B cell (primary cell): ENCODE data around the gene GLUD1. TPM values are rescaled to one million over a fixed set of nuclear protein-coding genes. Genes with fewer than 3 reads are reported as not detected.
"Not testable (repeated sequence)": the region's sequence is repeated elsewhere in the genome, so short reads cannot be mapped to it uniquely, and the experiment has no call there.

ENCODE experiments used
- ATAC-seq: fragments of 200-7000 bp; cut with Tn5 transposase; one replicate; pipeline ENCODE4 v1.10.0; 2021; ENCODE audit warnings: low read depth, mild to moderate bottlenecking, moderate number of reproducible peaks, moderate library complexity
- CTCF ChIA-PET: fragments of 350-600 bp; sonication (Branson Sonifier 250); formaldehyde crosslinking; loops from one replicate; lab custom pipeline; 2021; ENCODE audit warnings: antibody characterized with exemption, inconsistent platforms; lab: Charles Lee
- POLR2A ChIA-PET: fragments of 350-600 bp; sonication (Branson Sonifier 250); formaldehyde crosslinking; loops from one replicate; lab custom pipeline; 2021; ENCODE audit warnings: antibody characterized with exemption; lab: Charles Lee
- DNase-seq: peaks from one replicate; pipeline ENCODE4 v3.0.0; 2013
- H2AFZ ChIP-seq: 2 replicates; pipeline ENCODE4 v1.6.1; 2012; ENCODE audit warnings: mild to moderate bottlenecking, low read depth, low read length; ENCODE audit not compliant: insufficient read depth, poor library complexity, severe bottlenecking
- H3K27ac ChIP-seq, 2 donors: 1 replicate in 1 of 2; 2 replicates in 1 of 2; pipeline ENCODE4 v1.5.1; 2012 to 2013; ENCODE audit warnings: low read length in 2 of 2, mild to moderate bottlenecking in 2 of 2, moderate library complexity in 1 of 2
- H3K27me3 ChIP-seq, 4 experiments: fragments of 200-600 bp in 1 of 4; sonication (generic) in 1 of 4; replicated peaks in 1 of 4; 1 replicate in 2 of 4; 2 replicates in 2 of 4; pipeline versions ENCODE4 v1.6.1 to v1.7.0; 2013 to 2016; ENCODE audit warnings: low read length in 3 of 4, mild to moderate bottlenecking in 2 of 4, mixed read lengths in 1 of 4, moderate library complexity in 1 of 4; ENCODE audit not compliant: insufficient read depth in 4 of 4, control insufficient read depth in 3 of 4; ENCODE audit errors: control extremely low read depth in 1 of 4
- H3K36me3 ChIP-seq, 2 experiments: replicated peaks in 1 of 2; 1 replicate in 1 of 2; 2 replicates in 1 of 2; pipeline versions ENCODE4 v1.6.1 to v1.7.1; 2013; ENCODE audit warnings: low read length in 1 of 2; ENCODE audit not compliant: insufficient read depth in 2 of 2, control insufficient read depth in 1 of 2; ENCODE audit errors: control extremely low read depth in 1 of 2, extremely low read depth in 1 of 2
- H3K4me1 ChIP-seq, 2 donors: fragments of 200-600 bp in 1 of 2; sonication (generic) in 1 of 2; 1 replicate in 1 of 2; 2 replicates in 1 of 2; pipeline versions ENCODE4 v1.5.1 to v1.6.1; 2013 to 2017; ENCODE audit warnings: low read length in 2 of 2; ENCODE audit not compliant: control insufficient read depth in 2 of 2, insufficient read depth in 2 of 2
- H3K4me2 ChIP-seq: replicated peaks from 2 replicates; pipeline ENCODE3; 2012; ENCODE audit warnings: mild to moderate bottlenecking, low read depth, low read length; ENCODE audit not compliant: poor library complexity, severe bottlenecking
- H3K4me3 ChIP-seq, 5 experiments: fragments of 200-600 bp in 1 of 5; sonication (generic) in 1 of 5; 1 replicate in 3 of 5; 2 replicates in 2 of 5; pipeline versions ENCODE4 v1.5.1 to v1.7.0; 2011 to 2016; ENCODE audit warnings: low read length in 4 of 5, mild to moderate bottlenecking in 4 of 5, low read depth in 2 of 5, control low read depth in 1 of 5, moderate library complexity in 1 of 5; ENCODE audit not compliant: insufficient read depth in 1 of 5; ENCODE audit errors: control extremely low read depth in 1 of 5, extremely low read depth in 1 of 5
- H3K79me2 ChIP-seq: fragments of 200-600 bp; sonication (generic); one replicate; pipeline ENCODE4 v1.6.0; 2016; ENCODE audit warnings: low read length; ENCODE audit not compliant: control insufficient read depth, insufficient read depth
- H3K9ac ChIP-seq: fragments of 200-600 bp; sonication (generic); 2 replicates; pipeline ENCODE4 v1.6.1; 2017; ENCODE audit warnings: mild to moderate bottlenecking, low read length, moderate library complexity
- H3K9me3 ChIP-seq, 3 donors: one replicate each; pipeline versions ENCODE4 v1.6.1 to v1.7.1; 2013; ENCODE audit warnings: low read length in 2 of 3; ENCODE audit not compliant: control insufficient read depth in 2 of 3, insufficient read depth in 1 of 3; ENCODE audit errors: control extremely low read depth in 1 of 3
- H4K20me1 ChIP-seq: 2 replicates; pipeline ENCODE4 v1.6.0; 2012; ENCODE audit warnings: mild to moderate bottlenecking, low read length; ENCODE audit not compliant: insufficient read depth, control insufficient read depth, poor library complexity, severe bottlenecking
- H3K27ac Mint-ChIP-seq: one replicate; pipeline ENCODE4 v1.8.0; 2021; ENCODE audit warnings: mixed read lengths
- H3K27me3 Mint-ChIP-seq: one replicate; pipeline ENCODE4 v1.8.0; 2021; ENCODE audit warnings: mixed read lengths
- H3K4me1 Mint-ChIP-seq: one replicate; pipeline ENCODE4 v1.8.0; 2021; ENCODE audit warnings: mixed read lengths
- H3K4me3 Mint-ChIP-seq: one replicate; pipeline ENCODE4 v1.8.0; 2021; ENCODE audit warnings: mixed read lengths
- H3K9me3 Mint-ChIP-seq: one replicate; pipeline ENCODE4 v1.8.0; 2022; ENCODE audit warnings: mixed read lengths; ENCODE audit not compliant: insufficient read depth
- WGBS: methylation state at CpG from one replicate; pipeline ENCODE4 v1.1.5; 2013; ENCODE audit warnings: missing lambda C conversion rate; ENCODE audit not compliant: insufficient coverage; 5-methylcytosine and 5-hydroxymethylcytosine counted together
- intact Hi-C: fragments of 100-400 bp; cut with micrococcal nuclease; formaldehyde crosslinking; loops from one replicate; pipeline ENCODE4 v1.10.0; 2022
- polyA plus RNA-seq: library from polyadenylated mRNA; depleted of rRNA; stranded (reverse); fragments of >200 nt; gene quantifications from 2 replicates; pipeline ENCODE4 v1.2.3, GENCODE V29; 2012
- total RNA-seq, 2 donors: library from RNA; stranded (reverse); fragments of 120-200 nt in 1 of 2; gene quantifications; 1 replicate in 1 of 2; 2 replicates in 1 of 2; pipeline versions ENCODE4 v1.2.3 to v1.2.4, GENCODE V29; 2013 to 2022

Gene GLUD1
- total and polyA plus RNA-seq, 2 donors (not counting 1 experiment from before 2014, with no cell fraction given): 29.6 to 71.5 TPM

DNA sequence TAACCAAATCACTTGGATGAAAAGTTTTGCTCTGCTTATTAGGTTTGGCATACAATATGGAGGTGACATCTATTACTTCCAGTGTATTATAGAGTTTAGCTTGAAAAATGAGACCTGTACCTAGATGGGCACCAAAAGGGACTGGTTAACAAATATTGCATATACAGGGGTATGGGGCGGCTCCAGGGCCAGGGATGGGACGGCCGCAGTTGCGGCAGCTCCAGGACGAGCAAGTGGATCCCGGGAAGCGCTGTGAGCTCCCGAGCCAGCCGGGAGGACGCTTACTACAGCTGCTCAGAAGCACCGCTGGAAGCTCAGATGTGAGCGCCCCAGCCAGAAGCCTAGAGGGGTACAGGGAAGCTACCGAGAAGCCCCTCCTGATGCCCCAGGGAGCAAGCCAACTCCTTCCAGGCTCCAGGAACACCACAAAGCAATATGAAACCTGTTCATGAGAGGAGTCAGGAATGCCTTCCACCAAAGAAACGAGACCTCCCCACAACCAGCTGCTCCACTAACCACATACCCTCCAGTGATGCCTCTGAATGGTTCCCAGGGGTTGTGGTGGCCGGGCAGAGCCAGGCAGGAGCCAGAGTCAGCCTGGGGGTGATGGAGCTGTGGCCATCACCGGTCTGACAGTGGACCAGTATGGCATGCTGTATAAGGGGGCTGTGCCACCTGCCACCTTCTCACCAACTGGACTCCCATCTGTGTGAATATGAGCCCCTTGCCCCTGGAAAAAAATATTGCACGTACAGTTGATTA is 67.7 kb downstream of the GLUD1 start:
- 96% methylated on average over 8 of the region's 17 CpGs for WGBS
- intact Hi-C loops, H3K27ac Mint-ChIP-seq, ATAC-seq, H3K79me2 ChIP-seq, H3K4me1 ChIP-seq, H3K4me2 ChIP-seq, CTCF ChIA-PET, H3K9me3 Mint-ChIP-seq, DNase-seq, H2AFZ ChIP-seq, H3K4me3 Mint-ChIP-seq, H3K4me1 Mint-ChIP-seq, POLR2A ChIA-PET, H4K20me1 ChIP-seq, H3K36me3 ChIP-seq, H3K27ac ChIP-seq, H3K4me3 ChIP-seq, H3K9ac ChIP-seq, H3K9me3 ChIP-seq, H3K27me3 ChIP-seq, H3K27me3 Mint-ChIP-seq: not testable (repeated sequence)

DNA sequence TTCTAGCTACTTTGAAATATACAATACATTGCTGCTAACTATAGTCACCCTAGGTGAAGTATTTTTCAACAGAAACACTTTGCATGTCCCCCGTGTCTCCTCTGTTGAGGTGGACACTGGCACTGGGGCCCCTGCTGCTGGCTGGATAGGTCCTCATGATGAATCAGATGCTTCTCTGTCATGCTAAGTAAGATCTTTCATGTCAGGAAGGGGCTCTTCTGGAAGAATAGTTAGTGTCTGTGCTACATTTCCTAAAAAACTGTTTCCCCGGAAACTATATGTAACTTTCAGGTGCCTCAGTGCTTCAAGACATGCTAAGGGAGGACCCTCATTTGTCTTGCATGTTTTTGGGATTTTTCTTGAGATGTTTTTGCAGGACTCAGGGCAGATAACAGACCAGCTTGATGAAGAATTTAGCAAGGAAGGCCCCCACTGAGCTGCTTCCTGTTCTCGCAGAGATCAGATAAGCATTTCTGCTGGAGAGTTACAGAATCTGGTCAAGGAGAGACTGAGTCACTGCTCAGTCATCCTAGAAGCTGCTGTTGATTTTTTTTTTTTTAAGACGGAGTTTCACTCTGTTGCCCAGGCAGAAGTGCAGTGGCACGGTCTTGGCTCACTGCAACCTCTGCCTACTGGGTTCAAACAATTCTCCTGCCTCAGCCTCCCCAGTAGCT is 69.2 kb downstream of the GLUD1 start:
- H3K27me3 Mint-ChIP-seq, H3K27ac Mint-ChIP-seq, POLR2A ChIA-PET, H2AFZ ChIP-seq, H3K36me3 ChIP-seq, H3K27ac ChIP-seq, intact Hi-C loops, H3K4me1 ChIP-seq, H3K4me3 ChIP-seq, H3K79me2 ChIP-seq, H3K9me3 ChIP-seq, H3K27me3 ChIP-seq, H3K4me2 ChIP-seq, H4K20me1 ChIP-seq, H3K9ac ChIP-seq, H3K4me1 Mint-ChIP-seq, H3K9me3 Mint-ChIP-seq, ATAC-seq, DNase-seq, H3K4me3 Mint-ChIP-seq, CTCF ChIA-PET: not testable (repeated sequence)
- no CpG with 5 or more reads among the region's 5 CpGs for WGBS

DNA sequence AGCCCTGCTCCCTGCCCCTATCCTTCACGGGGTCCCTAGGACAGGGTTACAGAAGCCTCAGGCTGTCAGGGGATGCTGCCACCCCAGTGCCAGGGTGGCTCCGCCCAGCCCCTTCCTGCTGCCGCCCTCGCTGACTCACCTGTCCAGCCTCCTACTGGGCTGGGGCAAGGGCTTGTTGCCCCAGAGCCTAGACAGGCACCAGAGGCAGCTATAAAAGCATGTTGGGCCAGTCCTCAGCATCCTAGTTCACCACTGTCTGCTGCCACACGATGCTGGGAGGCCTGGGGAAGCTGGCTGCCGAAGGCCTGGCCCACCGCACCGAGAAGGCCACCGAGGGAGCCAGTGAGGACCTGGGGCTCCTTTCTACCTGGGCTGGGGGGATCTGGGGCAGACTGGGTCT is 74.6 kb downstream of the GLUD1 start, which contains the start of gene FAM25A:
Gene FAM25A, plus strand, starts transcription at position 239 of the 400 bp plus-strand sequence. Its CDS starts 31 bp downstream, at position 270.
- H3K27ac ChIP-seq, H3K9me3 Mint-ChIP-seq, H3K9me3 ChIP-seq, DNase-seq, H3K36me3 ChIP-seq, H3K27me3 Mint-ChIP-seq, CTCF ChIA-PET, H3K27ac Mint-ChIP-seq, ATAC-seq, H4K20me1 ChIP-seq, intact Hi-C loops, H2AFZ ChIP-seq, H3K27me3 ChIP-seq, H3K4me1 Mint-ChIP-seq, POLR2A ChIA-PET, H3K4me3 ChIP-seq, H3K9ac ChIP-seq, H3K79me2 ChIP-seq, H3K4me1 ChIP-seq, H3K4me3 Mint-ChIP-seq, H3K4me2 ChIP-seq: not testable (repeated sequence)
- WGBS: 92% methylated on average over 9 of the region's 9 CpGs

DNA sequence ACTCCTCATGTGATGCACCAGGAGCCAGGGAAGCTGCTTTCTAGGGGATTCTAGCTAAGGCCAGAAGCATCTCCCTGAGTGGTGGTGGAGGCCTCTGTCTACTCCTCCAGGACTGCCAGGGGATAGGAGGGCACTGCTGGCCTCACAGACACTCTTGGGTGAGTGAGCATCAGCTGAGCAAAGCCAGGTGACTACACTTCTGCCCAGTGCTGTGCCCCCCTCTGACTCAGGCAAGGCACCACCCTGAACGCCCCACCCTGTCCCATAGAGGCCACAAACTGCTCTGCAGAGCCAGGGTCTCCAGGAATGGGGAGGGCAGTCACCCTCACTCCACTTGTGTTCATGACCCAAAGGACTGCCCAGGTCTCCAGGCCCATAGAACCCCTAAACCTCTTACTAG is 75.1 kb downstream of the GLUD1 start:
- H3K79me2 ChIP-seq, intact Hi-C loops, H3K27ac Mint-ChIP-seq, H3K27me3 ChIP-seq, ATAC-seq, DNase-seq, H3K4me1 Mint-ChIP-seq, CTCF ChIA-PET, H3K36me3 ChIP-seq, POLR2A ChIA-PET, H3K4me1 ChIP-seq, H3K9me3 Mint-ChIP-seq, H3K9me3 ChIP-seq, H3K4me3 Mint-ChIP-seq, H3K9ac ChIP-seq, H3K27me3 Mint-ChIP-seq, H3K27ac ChIP-seq, H3K4me2 ChIP-seq, H2AFZ ChIP-seq, H3K4me3 ChIP-seq, H4K20me1 ChIP-seq: not testable (repeated sequence)
- no CpG with 5 or more reads among the region's 1 CpG for WGBS
